Measurements from ENCODE around the gene KCP.

GRCh38 chr7:128938544-128939074, 28.1 kb upstream of the KCP start:
- TF ChIP-seq, protein P1, sequence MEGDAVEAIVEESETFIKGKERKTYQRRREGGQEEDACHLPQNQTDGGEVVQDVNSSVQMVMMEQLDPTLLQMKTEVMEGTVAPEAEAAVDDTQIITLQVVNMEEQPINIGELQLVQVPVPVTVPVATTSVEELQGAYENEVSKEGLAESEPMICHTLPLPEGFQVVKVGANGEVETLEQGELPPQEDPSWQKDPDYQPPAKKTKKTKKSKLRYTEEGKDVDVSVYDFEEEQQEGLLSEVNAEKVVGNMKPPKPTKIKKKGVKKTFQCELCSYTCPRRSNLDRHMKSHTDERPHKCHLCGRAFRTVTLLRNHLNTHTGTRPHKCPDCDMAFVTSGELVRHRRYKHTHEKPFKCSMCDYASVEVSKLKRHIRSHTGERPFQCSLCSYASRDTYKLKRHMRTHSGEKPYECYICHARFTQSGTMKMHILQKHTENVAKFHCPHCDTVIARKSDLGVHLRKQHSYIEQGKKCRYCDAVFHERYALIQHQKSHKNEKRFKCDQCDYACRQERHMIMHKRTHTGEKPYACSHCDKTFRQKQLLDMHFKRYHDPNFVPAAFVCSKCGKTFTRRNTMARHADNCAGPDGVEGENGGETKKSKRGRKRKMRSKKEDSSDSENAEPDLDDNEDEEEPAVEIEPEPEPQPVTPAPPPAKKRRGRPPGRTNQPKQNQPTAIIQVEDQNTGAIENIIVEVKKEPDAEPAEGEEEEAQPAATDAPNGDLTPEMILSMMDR (IDR thresholded peaks at IDR 0.05): no peak
- no peak for TF ChIP-seq ZFX (IDR thresholded peaks at IDR 0.05; ENCODE audit: borderline replicate concordance)

Measured in 22Rv1 (cell line).